Measurements from ENCODE around the gene NPVF. TPM values are rescaled to one million over a fixed set of nuclear protein-coding genes. Genes with fewer than 3 reads are reported as not detected.
A peak's percentile ranks its signal among the peaks of the same experiment; 100 is the strongest.

The NPVF gene
- total RNA-seq, 1 experiment from 2014 or later, result not detected

- in situ Hi-C loops (cut with HindIII; ENCODE audit: low sequenced_read_pairs), result no loop called here
- no peak for DNase-seq (ENCODE audit: low spot score)
These were observed 47.7 kb downstream of the NPVF start for GRCh38 chr7:25180592-25180923.

- in situ Hi-C loops (cut with HindIII; ENCODE audit: low sequenced_read_pairs), result no loop called here
These were observed 48.3 kb downstream of the NPVF start for GRCh38 chr7:25179771-25180591.

GRCh38 chr7:25179325-25179724 lies 49.0 kb downstream of the NPVF start:
- peak; percentile 54 for DNase-seq (ENCODE audit: low spot score)

More at GRCh38 chr7:25179771-25180591, 48.3 kb downstream of the NPVF start:
- peak; percentile 85 for DNase-seq (ENCODE audit: low spot score)

More at GRCh38 chr7:25179325-25179724, 49.0 kb downstream of the NPVF start:
- in situ Hi-C loops (cut with HindIII; ENCODE audit: low sequenced_read_pairs), result no loop called here

Other genes with a start within 250 kb of the NPVF start
- gene OSBPL3, start 248.3 kb downstream of the NPVF start, total RNA-seq (2014; rRNA removed; shearing (Covaris generic)), result 3.6 and 7.1 TPM in 2 replicates
- 74.3 and 176 TPM in 2 replicates for gene CYCS, start 103.2 kb downstream of the NPVF start, total RNA-seq (2014; rRNA removed; shearing (Covaris generic))

Measured in G401 (cell line).